Retinal pigment epithelial cell (primary cell): Measurements from ENCODE around the gene TCERG1L.

Source experiments
- DNase-seq: peaks from one replicate; pipeline ENCODE4 v3.0.0-alpha.2; 2010; ENCODE audit warnings: low read depth
- H3K4me3 ChIP-seq: 2 replicates; pipeline ENCODE4 v1.5.1; 2011; ENCODE audit warnings: mild to moderate bottlenecking, low read length, control low read depth, moderate library complexity
- CTCF ChIP-seq: conservative IDR thresholded peaks from 2 replicates; pipeline ENCODE4 v1.5.1; 2011; ENCODE audit warnings: low read depth, low read length, control low read depth, inconsistent platforms

Gene TCERG1L

GRCh38 chr10:131175891-131176290, 135.6 kb downstream of the TCERG1L start:
- DNase-seq: no peak
- no peak for TF ChIP-seq CTCF
- H3K4me3 ChIP-seq: no peak overlapping the region

GRCh38 chr10:131174651-131175540, 136.6 kb downstream of the TCERG1L start:
- no peak for TF ChIP-seq CTCF
- no peak for DNase-seq
- no peak overlapping the region for H3K4me3 ChIP-seq

GRCh38 chr10:131174211-131174565, 137.3 kb downstream of the TCERG1L start:
- no peak for TF ChIP-seq CTCF
- H3K4me3 ChIP-seq: no peak overlapping the region
- DNase-seq: no peak

- TF ChIP-seq CTCF: no peak
- H3K4me3 ChIP-seq: no peak overlapping the region
- no peak for DNase-seq
These were observed 137.9 kb downstream of the TCERG1L start for GRCh38 chr10:131173484-131174210.

- no peak overlapping the region for H3K4me3 ChIP-seq
- DNase-seq: no peak
- no peak for TF ChIP-seq CTCF
These were observed 139.1 kb downstream of the TCERG1L start for GRCh38 chr10:131172433-131172832.

GRCh38 chr10:131169146-131169545, 142.4 kb downstream of the TCERG1L start:
- no peak for TF ChIP-seq CTCF
- H3K4me3 ChIP-seq: no peak overlapping the region
- DNase-seq: no peak
